Duodenal mucosa (tissue), 2 donors: ENCODE measurements around the gene ZWILCH.

Experiments used
- H3K27ac ChIP-seq: one replicate; pipeline ENCODE4 v1.7.0; 2013; ENCODE audit warnings: low read depth, low read length
- H3K27me3 ChIP-seq, 2 donors: one replicate each; pipeline ENCODE4 v1.7.0; 2013; ENCODE audit warnings: low read length in 2 of 2, control low read depth in 1 of 2; ENCODE audit not compliant: insufficient read depth in 2 of 2, control insufficient read depth in 1 of 2
- H3K36me3 ChIP-seq, 2 donors: one replicate each; pipeline ENCODE4 v1.7.0; 2013; ENCODE audit warnings: low read length in 2 of 2, control low read depth in 1 of 2; ENCODE audit not compliant: insufficient read depth in 2 of 2, control insufficient read depth in 1 of 2
- H3K4me1 ChIP-seq, 2 donors: one replicate each; pipeline ENCODE4 v1.7.0; 2013; ENCODE audit warnings: low read length in 2 of 2, control low read depth in 1 of 2; ENCODE audit not compliant: insufficient read depth in 2 of 2, control insufficient read depth in 1 of 2
- H3K4me3 ChIP-seq, 2 donors: one replicate each; pipeline ENCODE4 v1.7.0; 2013; ENCODE audit warnings: low read length in 2 of 2, low read depth in 1 of 2
- H3K9ac ChIP-seq, 2 donors: one replicate each; pipeline ENCODE4 v1.7.0; 2013; ENCODE audit warnings: low read length in 2 of 2, low read depth in 1 of 2
- H3K9me3 ChIP-seq, 2 donors: one replicate each; pipeline ENCODE4 v1.7.0; 2013; ENCODE audit warnings: low read length in 2 of 2, control low read depth in 1 of 2; ENCODE audit not compliant: control insufficient read depth in 1 of 2

ZWILCH gene

DNA sequence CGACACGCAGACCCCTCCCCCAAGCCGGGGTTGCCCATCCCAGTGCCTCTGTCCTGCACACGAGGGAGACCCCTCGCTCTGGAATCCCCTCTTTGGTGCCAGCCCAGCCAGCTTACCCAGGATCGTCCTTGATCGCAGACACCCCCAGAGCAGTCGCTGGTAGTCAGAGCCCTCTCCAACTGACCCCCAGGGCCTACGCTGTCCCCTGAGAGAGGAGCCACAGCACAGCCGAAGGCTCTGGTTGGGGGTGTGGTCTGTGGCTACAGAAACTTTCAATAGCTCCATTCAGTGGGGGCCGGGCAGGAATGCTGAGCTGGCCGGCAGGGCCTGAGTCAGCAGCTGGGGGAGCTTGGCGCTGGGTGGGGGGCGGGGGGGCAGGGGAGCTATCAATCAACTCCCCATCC, 60.6 kb downstream of the ZWILCH start, which contains the start of gene LCTL:
LCTL (minus strand) TSS at position 258 of the 404 bp plus-strand sequence. CDS start 633 bp downstream, outside the sequence.
- Histone ChIP-seq H3K4me1 (no peaks in the 10 kb centered on the region), H3K27me3 (no peaks in the 10 kb centered on the region), H3K9me3 (no peaks in the 10 kb centered on the region), H3K27ac (no peak within 1 kb of the TSS), H3K9ac (no peak within 1 kb of the TSS), H3K36me3 (no peaks in the 10 kb centered on the region), H3K4me3 (no peak within 1 kb of the TSS)

DNA sequence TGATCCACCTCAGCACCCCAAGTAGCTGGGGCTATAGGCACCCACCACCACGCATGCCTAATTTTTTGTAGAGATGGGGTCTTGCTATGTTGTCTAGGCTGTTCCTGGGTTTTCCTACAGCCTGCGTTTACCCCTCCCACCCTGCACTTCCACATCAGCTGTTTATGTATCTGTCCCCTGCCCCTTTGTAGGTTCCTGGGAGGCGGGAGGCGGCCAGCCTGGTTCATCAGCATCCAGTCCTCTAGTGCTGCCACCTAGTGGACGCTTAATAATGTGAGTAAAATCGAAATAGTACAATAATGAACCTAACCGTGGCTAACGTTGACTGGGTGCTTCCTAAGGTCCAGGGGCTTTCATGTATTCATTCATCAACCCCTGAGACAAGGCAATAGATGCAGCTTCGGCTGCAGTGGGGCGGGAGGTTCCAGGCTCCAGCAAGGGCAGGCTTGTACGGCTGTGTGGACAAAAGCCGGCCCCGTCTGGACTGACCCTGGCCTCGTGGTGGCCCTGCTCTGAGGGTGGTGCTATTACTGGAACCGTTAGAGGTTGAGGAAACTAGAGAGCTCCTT, 61.9 kb downstream of the ZWILCH start:
- no peak overlapping the region for H3K9ac ChIP-seq
- H3K27ac ChIP-seq, result no peak overlapping the region
- H3K9me3 ChIP-seq, result no peaks in the 10 kb centered on the region
- peak overlapping the region in 1 of 2 donors; percentile 23 for H3K4me3 ChIP-seq
- H3K27me3 ChIP-seq, result no peaks in the 10 kb centered on the region
- H3K4me1 ChIP-seq, result no peaks in the 10 kb centered on the region
- no peaks in the 10 kb centered on the region for H3K36me3 ChIP-seq

- H3K27me3 ChIP-seq, result no peaks in the 10 kb centered on the region
- H3K27ac ChIP-seq, result no peak overlapping the region
- no peaks in the 10 kb centered on the region for H3K36me3 ChIP-seq
- H3K9me3 ChIP-seq, result no peaks in the 10 kb centered on the region
- H3K4me3 ChIP-seq, result no peak overlapping the region
- H3K9ac ChIP-seq, result no peak overlapping the region
- H3K4me1 ChIP-seq, result no peaks in the 10 kb centered on the region
These were observed 62.8 kb downstream of the ZWILCH start for GRCh38 chr15:66567897-66568296.

GRCh38 chr15:66569461-66570137, 64.5 kb downstream of the ZWILCH start:
- no peaks in the 10 kb centered on the region for H3K4me1 ChIP-seq
- H3K36me3 ChIP-seq, result no peaks in the 10 kb centered on the region
- H3K27me3 ChIP-seq, result no peaks in the 10 kb centered on the region
- no peak overlapping the region for H3K27ac ChIP-seq
- H3K4me3 ChIP-seq, result no peak overlapping the region
- H3K9ac ChIP-seq, result no peak overlapping the region
- H3K9me3 ChIP-seq, result no peaks in the 10 kb centered on the region

- Histone ChIP-seq H3K27ac (no peak overlapping the region), H3K27me3 (no peaks in the 10 kb centered on the region), H3K4me1 (no peaks in the 10 kb centered on the region), H3K36me3 (no peaks in the 10 kb centered on the region), H3K9me3 (no peaks in the 10 kb centered on the region), H3K9ac (no peak overlapping the region), H3K4me3 (no peak overlapping the region)
These were observed 65.2 kb downstream of the ZWILCH start for GRCh38 chr15:66570327-66570726.

GRCh38 chr15:66570842-66571478, 65.8 kb downstream of the ZWILCH start:
- no peak overlapping the region for H3K27ac ChIP-seq

DNA sequence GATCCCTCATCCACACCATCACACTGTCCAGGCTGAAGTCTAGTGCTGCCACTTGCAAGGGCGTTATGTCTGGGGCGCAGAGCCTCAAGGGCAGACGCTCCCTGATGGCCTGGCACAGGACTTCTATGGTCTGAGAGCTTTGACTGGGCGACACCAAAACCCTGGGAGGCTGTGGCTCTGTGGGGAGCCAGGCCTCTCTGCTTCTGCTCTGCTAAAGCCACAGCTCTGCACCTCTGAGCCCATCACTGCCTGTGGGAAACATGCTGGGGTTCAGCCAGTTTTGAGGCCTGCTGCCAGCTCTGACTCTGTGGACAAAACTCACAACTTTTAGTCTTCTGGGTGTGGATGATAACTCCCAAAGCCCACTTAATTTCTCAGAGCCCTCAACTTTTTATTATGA, 67.0 kb downstream of the ZWILCH start:
- Histone ChIP-seq H3K27me3 (no peaks in the 10 kb centered on the region), H3K36me3 (no peaks in the 10 kb centered on the region), H3K4me1 (no peaks in the 10 kb centered on the region), H3K27ac (no peak overlapping the region), H3K9me3 (no peaks in the 10 kb centered on the region), H3K4me3 (no peak overlapping the region), H3K9ac (no peak overlapping the region)

More at GRCh38 chr15:66570842-66571478, 65.8 kb downstream of the ZWILCH start:
- Histone ChIP-seq H3K27me3 (no peaks in the 10 kb centered on the region), H3K36me3 (no peaks in the 10 kb centered on the region), H3K4me1 (no peaks in the 10 kb centered on the region), H3K9ac (no peak overlapping the region), H3K9me3 (no peaks in the 10 kb centered on the region), H3K4me3 (no peak overlapping the region)

GRCh38 chr15:66573348-66573718, 68.2 kb downstream of the ZWILCH start:
- H3K4me3 ChIP-seq, result no peak overlapping the region
- no peaks in the 10 kb centered on the region for H3K4me1 ChIP-seq
- no peak overlapping the region for H3K9ac ChIP-seq
- H3K36me3 ChIP-seq, result no peaks in the 10 kb centered on the region
- H3K9me3 ChIP-seq, result no peaks in the 10 kb centered on the region
- no peaks in the 10 kb centered on the region for H3K27me3 ChIP-seq
- no peak overlapping the region for H3K27ac ChIP-seq

GRCh38 chr15:66573719-66574595, 68.8 kb downstream of the ZWILCH start:
- H3K36me3 ChIP-seq, result no peaks in the 10 kb centered on the region
- no peaks in the 10 kb centered on the region for H3K9me3 ChIP-seq
- no peak overlapping the region for H3K4me3 ChIP-seq
- no peak overlapping the region for H3K9ac ChIP-seq
- H3K27me3 ChIP-seq, result no peaks in the 10 kb centered on the region
- no peaks in the 10 kb centered on the region for H3K4me1 ChIP-seq
- H3K27ac ChIP-seq, result no peak overlapping the region

- no peaks in the 10 kb centered on the region for H3K36me3 ChIP-seq
- H3K4me3 ChIP-seq, result no peak overlapping the region
- no peak overlapping the region for H3K27ac ChIP-seq
- no peaks in the 10 kb centered on the region for H3K9me3 ChIP-seq
- H3K9ac ChIP-seq, result no peak overlapping the region
- H3K4me1 ChIP-seq, result no peaks in the 10 kb centered on the region
- H3K27me3 ChIP-seq, result no peaks in the 10 kb centered on the region
These were observed 69.4 kb downstream of the ZWILCH start for GRCh38 chr15:66574596-66574950.
